ENCODE data around the gene DPF1.

DNA sequence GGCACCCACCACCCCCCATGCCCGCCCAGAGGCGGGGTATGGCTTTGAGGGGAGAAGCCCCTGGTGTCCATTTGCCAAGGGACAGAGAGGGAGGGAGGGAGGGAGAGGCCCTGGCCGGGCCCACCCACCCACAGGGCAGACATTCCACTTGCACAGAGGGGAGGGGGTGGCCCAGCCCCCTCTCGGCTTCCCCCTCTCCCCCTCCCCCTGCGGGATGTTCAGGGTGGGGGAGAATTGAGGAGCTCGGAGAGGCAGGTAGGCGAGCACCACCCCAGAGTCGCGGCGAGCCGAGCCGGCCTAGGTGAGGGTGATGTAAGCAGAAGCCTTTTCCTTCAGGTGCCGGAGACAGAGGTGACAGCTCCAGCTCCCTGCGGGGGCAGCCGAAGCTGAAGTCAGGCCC lies 12.3 kb downstream of the DPF1 start:
- TF ChIP-seq POLR2A (IDR thresholded peaks at IDR 0.05) = no peak
- TF ChIP-seq, protein P1, sequence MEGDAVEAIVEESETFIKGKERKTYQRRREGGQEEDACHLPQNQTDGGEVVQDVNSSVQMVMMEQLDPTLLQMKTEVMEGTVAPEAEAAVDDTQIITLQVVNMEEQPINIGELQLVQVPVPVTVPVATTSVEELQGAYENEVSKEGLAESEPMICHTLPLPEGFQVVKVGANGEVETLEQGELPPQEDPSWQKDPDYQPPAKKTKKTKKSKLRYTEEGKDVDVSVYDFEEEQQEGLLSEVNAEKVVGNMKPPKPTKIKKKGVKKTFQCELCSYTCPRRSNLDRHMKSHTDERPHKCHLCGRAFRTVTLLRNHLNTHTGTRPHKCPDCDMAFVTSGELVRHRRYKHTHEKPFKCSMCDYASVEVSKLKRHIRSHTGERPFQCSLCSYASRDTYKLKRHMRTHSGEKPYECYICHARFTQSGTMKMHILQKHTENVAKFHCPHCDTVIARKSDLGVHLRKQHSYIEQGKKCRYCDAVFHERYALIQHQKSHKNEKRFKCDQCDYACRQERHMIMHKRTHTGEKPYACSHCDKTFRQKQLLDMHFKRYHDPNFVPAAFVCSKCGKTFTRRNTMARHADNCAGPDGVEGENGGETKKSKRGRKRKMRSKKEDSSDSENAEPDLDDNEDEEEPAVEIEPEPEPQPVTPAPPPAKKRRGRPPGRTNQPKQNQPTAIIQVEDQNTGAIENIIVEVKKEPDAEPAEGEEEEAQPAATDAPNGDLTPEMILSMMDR (IDR thresholded peaks at IDR 0.05) = no peak

Data from adrenal gland (tissue), 5 donors.